ENCODE measurements around the gene TIPIN.

- TF ChIP-seq, protein P1, sequence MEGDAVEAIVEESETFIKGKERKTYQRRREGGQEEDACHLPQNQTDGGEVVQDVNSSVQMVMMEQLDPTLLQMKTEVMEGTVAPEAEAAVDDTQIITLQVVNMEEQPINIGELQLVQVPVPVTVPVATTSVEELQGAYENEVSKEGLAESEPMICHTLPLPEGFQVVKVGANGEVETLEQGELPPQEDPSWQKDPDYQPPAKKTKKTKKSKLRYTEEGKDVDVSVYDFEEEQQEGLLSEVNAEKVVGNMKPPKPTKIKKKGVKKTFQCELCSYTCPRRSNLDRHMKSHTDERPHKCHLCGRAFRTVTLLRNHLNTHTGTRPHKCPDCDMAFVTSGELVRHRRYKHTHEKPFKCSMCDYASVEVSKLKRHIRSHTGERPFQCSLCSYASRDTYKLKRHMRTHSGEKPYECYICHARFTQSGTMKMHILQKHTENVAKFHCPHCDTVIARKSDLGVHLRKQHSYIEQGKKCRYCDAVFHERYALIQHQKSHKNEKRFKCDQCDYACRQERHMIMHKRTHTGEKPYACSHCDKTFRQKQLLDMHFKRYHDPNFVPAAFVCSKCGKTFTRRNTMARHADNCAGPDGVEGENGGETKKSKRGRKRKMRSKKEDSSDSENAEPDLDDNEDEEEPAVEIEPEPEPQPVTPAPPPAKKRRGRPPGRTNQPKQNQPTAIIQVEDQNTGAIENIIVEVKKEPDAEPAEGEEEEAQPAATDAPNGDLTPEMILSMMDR (IDR thresholded peaks at IDR 0.05; ENCODE audit: poor library complexity, severe bottlenecking): no peak
- TF ChIP-seq EZH2 (IDR thresholded peaks at IDR 0.05; ENCODE audit: borderline replicate concordance, insufficient read depth, low read length, poor library complexity, severe bottlenecking) (no peak), MXI1 (conservative IDR thresholded peaks at IDR 0.05; ENCODE audit: poor library complexity, severe bottlenecking) (no peak), RAD21 (conservative IDR thresholded peaks at IDR 0.05) (no peak), EP300 (conservative IDR thresholded peaks at IDR 0.05; ENCODE audit: poor library complexity, severe bottlenecking) (no peak)
- TF ChIP-seq, protein P2, sequence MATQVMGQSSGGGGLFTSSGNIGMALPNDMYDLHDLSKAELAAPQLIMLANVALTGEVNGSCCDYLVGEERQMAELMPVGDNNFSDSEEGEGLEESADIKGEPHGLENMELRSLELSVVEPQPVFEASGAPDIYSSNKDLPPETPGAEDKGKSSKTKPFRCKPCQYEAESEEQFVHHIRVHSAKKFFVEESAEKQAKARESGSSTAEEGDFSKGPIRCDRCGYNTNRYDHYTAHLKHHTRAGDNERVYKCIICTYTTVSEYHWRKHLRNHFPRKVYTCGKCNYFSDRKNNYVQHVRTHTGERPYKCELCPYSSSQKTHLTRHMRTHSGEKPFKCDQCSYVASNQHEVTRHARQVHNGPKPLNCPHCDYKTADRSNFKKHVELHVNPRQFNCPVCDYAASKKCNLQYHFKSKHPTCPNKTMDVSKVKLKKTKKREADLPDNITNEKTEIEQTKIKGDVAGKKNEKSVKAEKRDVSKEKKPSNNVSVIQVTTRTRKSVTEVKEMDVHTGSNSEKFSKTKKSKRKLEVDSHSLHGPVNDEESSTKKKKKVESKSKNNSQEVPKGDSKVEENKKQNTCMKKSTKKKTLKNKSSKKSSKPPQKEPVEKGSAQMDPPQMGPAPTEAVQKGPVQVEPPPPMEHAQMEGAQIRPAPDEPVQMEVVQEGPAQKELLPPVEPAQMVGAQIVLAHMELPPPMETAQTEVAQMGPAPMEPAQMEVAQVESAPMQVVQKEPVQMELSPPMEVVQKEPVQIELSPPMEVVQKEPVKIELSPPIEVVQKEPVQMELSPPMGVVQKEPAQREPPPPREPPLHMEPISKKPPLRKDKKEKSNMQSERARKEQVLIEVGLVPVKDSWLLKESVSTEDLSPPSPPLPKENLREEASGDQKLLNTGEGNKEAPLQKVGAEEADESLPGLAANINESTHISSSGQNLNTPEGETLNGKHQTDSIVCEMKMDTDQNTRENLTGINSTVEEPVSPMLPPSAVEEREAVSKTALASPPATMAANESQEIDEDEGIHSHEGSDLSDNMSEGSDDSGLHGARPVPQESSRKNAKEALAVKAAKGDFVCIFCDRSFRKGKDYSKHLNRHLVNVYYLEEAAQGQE (IDR thresholded peaks at IDR 0.05; ENCODE audit: borderline replicate concordance): no peak
These were observed 13.5 kb upstream of the TIPIN start for GRCh38 chr15:66369773-66370651.

Data from neural cell (in vitro differentiated cells).